ENCODE measurements around the gene AKAP12.

DNA sequence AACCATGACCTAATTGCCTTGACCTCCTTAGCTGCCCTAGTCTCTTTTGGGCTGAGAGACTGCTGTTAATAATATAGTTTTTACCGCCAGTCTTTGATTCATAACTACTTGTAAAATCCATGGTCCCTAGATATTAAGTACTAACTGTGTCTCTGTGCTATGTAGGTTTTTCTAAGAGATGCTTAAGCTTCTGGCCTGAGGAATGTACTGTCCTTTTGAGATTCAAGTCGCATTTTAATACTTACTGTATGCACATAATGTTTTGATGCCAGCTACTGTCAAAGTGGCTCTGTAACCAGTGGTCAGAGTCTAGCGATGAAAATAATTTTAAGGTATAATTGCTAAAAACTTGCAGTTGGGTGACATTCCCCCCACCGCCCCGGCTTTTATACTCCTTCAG lies 2.1 kb downstream of the AKAP12 start:
- TF ChIP-seq, protein P1, sequence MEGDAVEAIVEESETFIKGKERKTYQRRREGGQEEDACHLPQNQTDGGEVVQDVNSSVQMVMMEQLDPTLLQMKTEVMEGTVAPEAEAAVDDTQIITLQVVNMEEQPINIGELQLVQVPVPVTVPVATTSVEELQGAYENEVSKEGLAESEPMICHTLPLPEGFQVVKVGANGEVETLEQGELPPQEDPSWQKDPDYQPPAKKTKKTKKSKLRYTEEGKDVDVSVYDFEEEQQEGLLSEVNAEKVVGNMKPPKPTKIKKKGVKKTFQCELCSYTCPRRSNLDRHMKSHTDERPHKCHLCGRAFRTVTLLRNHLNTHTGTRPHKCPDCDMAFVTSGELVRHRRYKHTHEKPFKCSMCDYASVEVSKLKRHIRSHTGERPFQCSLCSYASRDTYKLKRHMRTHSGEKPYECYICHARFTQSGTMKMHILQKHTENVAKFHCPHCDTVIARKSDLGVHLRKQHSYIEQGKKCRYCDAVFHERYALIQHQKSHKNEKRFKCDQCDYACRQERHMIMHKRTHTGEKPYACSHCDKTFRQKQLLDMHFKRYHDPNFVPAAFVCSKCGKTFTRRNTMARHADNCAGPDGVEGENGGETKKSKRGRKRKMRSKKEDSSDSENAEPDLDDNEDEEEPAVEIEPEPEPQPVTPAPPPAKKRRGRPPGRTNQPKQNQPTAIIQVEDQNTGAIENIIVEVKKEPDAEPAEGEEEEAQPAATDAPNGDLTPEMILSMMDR (IDR thresholded peaks at IDR 0.05; ENCODE audit: low read depth, low read length): no peak
- TF ChIP-seq, protein P2, sequence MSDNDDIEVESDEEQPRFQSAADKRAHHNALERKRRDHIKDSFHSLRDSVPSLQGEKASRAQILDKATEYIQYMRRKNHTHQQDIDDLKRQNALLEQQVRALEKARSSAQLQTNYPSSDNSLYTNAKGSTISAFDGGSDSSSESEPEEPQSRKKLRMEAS (IDR thresholded peaks at IDR 0.05; ENCODE audit: low read depth, low read length): no peak
- no peak for TF ChIP-seq POLR2A (IDR thresholded peaks at IDR 0.05; ENCODE audit: extremely low read depth, insufficient read length)
